ENCODE measurements around the gene SUPT20HL1. TPM values are rescaled to one million over a fixed set of nuclear protein-coding genes. Genes with fewer than 3 reads are reported as not detected.

SUPT20HL1 gene
- total and polyA plus RNA-seq, 2 of the 4 experiments (the other 2 are of a cell fraction) = not detected

GRCh38 chrX:24316111-24316510, 44.3 kb upstream of the SUPT20HL1 start:
- Histone ChIP-seq H2AK9ac (replicated peaks; ENCODE audit: low read depth, low read length, poor library complexity) (no peak overlapping the region), H3K18ac (ENCODE audit: low read depth, low read length) (no peak overlapping the region), H3K27ac (ENCODE audit: insufficient read depth, low read length) (no peak overlapping the region), H3K4me3 (ENCODE audit: insufficient read depth, low read depth, low read length) (no peak overlapping the region), H4K8ac (ENCODE audit: low read depth in 2 of 2, low read length in 2 of 2) (no peak overlapping the region), H3K4ac (ENCODE audit: low read depth, low read length) (no peak overlapping the region), H2BK120ac (ENCODE audit: low read depth, low read length) (no peak overlapping the region), H3K79me1 (ENCODE audit: low read depth in 1 of 2, low read length in 2 of 2) (no peaks in the 10 kb centered on the region), H2BK20ac (ENCODE audit: low read depth, low read length) (no peak overlapping the region), H2BK5ac (ENCODE audit: low read depth, low read length, poor library complexity, severe bottlenecking) (no peak overlapping the region), H3K4me2 (ENCODE audit: low read depth, low read length) (no peak overlapping the region), H3K4me1 (ENCODE audit: control insufficient read depth, insufficient read depth, low read length) (no peaks in the 10 kb centered on the region), H3K14ac (replicated peaks; ENCODE audit: low read depth, low read length) (no peak overlapping the region), H3K9me1 (ENCODE audit: insufficient read depth, low read length) (no peaks in the 10 kb centered on the region), H3K9me3 (ENCODE audit: control insufficient read depth, insufficient read depth, low read length) (no peaks in the 10 kb centered on the region), H3K23ac (ENCODE audit: low read depth, low read length) (no peak overlapping the region), H3K9ac (ENCODE audit: low read depth, low read length) (no peak overlapping the region), H2AFZ (replicated peaks; ENCODE audit: low read length, poor library complexity) (no peak overlapping the region), H4K20me1 (ENCODE audit: insufficient read depth, low read length) (no peaks in the 10 kb centered on the region), H3K27me3 (ENCODE audit: control insufficient read depth, insufficient read depth, low read length) (peaks cover 12% of the 10 kb centered on the region), H3K56ac (ENCODE audit: extremely low read depth, insufficient read depth, low read length) (no peak overlapping the region), H2AK5ac (ENCODE audit: low read depth, low read length) (no peak overlapping the region), H4K5ac (ENCODE audit: low read depth, low read length) (no peak overlapping the region), H2BK15ac (ENCODE audit: low read depth, low read length) (no peak overlapping the region), H4K91ac (ENCODE audit: insufficient read depth, low read depth, low read length) (no peak overlapping the region), H3K36me3 (ENCODE audit: control insufficient read depth, insufficient read depth, low read length) (no peaks in the 10 kb centered on the region)
- intact Hi-C loops (cut with micrococcal nuclease) = no loop called here
- no CpG with 5 or more reads among the region's 1 CpG for WGBS, 2 experiments (ENCODE audit: extremely low coverage in 2 of 2, insufficient read length in 1 of 2)
- BruUV-seq (replicated peaks) = no TSS peak
- TF ChIP-seq USF2 (IDR thresholded peaks at IDR 0.05; ENCODE audit: low read depth, low read length) = no peak
- TF ChIP-seq, protein P1, sequence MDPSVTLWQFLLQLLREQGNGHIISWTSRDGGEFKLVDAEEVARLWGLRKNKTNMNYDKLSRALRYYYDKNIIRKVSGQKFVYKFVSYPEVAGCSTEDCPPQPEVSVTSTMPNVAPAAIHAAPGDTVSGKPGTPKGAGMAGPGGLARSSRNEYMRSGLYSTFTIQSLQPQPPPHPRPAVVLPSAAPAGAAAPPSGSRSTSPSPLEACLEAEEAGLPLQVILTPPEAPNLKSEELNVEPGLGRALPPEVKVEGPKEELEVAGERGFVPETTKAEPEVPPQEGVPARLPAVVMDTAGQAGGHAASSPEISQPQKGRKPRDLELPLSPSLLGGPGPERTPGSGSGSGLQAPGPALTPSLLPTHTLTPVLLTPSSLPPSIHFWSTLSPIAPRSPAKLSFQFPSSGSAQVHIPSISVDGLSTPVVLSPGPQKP (IDR thresholded peaks at IDR 0.05; ENCODE audit: borderline replicate concordance, low read depth, low read length) = no peak
- no peak for TF ChIP-seq RAD21 (IDR thresholded peaks at IDR 0.05; ENCODE audit: low read length)
- no peak for TF ChIP-seq NFE2L2 (IDR thresholded peaks at IDR 0.05; ENCODE audit: low read depth, low read length)
- TF ChIP-seq CEBPB (IDR thresholded peaks at IDR 0.05; ENCODE audit: low read depth, low read length) = no peak
- no peak for TF ChIP-seq MAZ (IDR thresholded peaks at IDR 0.05; ENCODE audit: borderline replicate concordance, low read depth, low read length)
- TF ChIP-seq BHLHE40 (IDR thresholded peaks at IDR 0.05; ENCODE audit: low read depth, low read length) = no peak
- no peak for TF ChIP-seq MAFK (IDR thresholded peaks at IDR 0.05; ENCODE audit: low read depth, low read length)
- dilution Hi-C loops (cut with HindIII; ENCODE audit: low sequenced_read_pairs, unreplicated experiment) = no loop called here
- ATAC-seq (ENCODE audit: low read depth) = no peak
- in situ Hi-C loops (cut with MboI; ENCODE audit: low sequenced_read_pairs) = no loop called here
- CTCF ChIA-PET = no interaction called here
- no peak for DNase-seq
- POLR2A ChIA-PET (ENCODE audit: unreplicated experiment) = no interaction called here

Data from IMR-90 (cell line).